ENCODE data around the gene GAS1. TPM values are rescaled to one million over a fixed set of nuclear protein-coding genes. Genes with fewer than 3 reads are reported as not detected.

The GAS1 gene
- total RNA-seq, 1 experiment from 2014 or later, result 0.07 TPM

DNA sequence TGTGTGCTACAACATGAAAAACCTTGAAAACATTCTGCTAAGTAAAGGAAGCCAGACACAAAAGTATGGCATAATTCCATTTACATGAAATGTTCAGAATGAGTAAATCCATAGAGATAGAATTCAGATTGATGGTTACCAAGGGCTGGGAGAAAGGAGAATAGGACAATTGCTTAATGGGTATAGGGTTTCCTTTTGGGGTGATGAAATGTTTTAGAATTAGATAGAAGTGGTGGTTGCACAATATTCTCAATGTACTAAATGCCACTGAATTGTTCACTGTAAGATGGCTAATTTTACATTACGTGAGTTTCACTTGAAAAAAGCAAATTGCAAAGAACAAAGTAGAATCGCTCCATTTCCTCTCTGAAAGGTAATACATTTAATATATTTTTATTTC lies 43.0 kb upstream of the GAS1 start:
- H3K9ac ChIP-seq (ENCODE audit: low read length), result no peak overlapping the region
- H3K9me3 ChIP-seq (ENCODE audit: control insufficient read depth in 1 of 2, insufficient read depth in 1 of 2, low read depth in 1 of 2, low read length in 2 of 2), result no peaks in the 10 kb centered on the region
- H4K20me1 ChIP-seq (ENCODE audit: insufficient read depth), result no peaks in the 10 kb centered on the region
- H3K4me1 ChIP-seq (ENCODE audit: control insufficient read depth in 1 of 2, insufficient read depth in 2 of 2, low read length in 2 of 2), result no peaks in the 10 kb centered on the region
- no TSS peak for BruUV-seq (replicated peaks)
- ChIA-PET POLR2A (no interaction called here), CTCF (no interaction called here), RAD21 (ENCODE audit: low non-redundant PET in 1 of 2, low total read pairs in 2 of 2, uncharacterized antibody in 2 of 2, unreplicated experiment in 2 of 2) (no interaction called here)
- no peaks in the 10 kb centered on the region for H3K36me3 ChIP-seq (ENCODE audit: control insufficient read depth in 1 of 2, insufficient read depth in 2 of 2, low read length in 2 of 2)
- DNase-seq (ENCODE audit: low read depth, low spot score), result no peak
- no peaks in the 10 kb centered on the region for H3K79me2 ChIP-seq (ENCODE audit: insufficient read depth, low read length)
- no peak for ATAC-seq
- H2AFZ ChIP-seq (ENCODE audit: low read depth, low read length, poor library complexity, severe bottlenecking), result no peak overlapping the region
- TF ChIP-seq YY1 (IDR thresholded peaks at IDR 0.05; ENCODE audit: extremely low read depth, insufficient replicate concordance, low read depth, low read length) (no peak), RAD21 (IDR thresholded peaks at IDR 0.05; ENCODE audit: low read depth) (no peak), JUND (IDR thresholded peaks at IDR 0.05) (no peak), ZNF274 (IDR thresholded peaks at IDR 0.05; ENCODE audit: low read depth, low read length) (no peak), ZFX (IDR thresholded peaks at IDR 0.05) (no peak), POLR2AphosphoS5 (IDR thresholded peaks at IDR 0.05; ENCODE audit: low read depth, low read length) (no peak), CBX3 (IDR thresholded peaks at IDR 0.05; ENCODE audit: low read depth) (no peak), SRF (IDR thresholded peaks at IDR 0.05; ENCODE audit: low read depth) (no peak), FOSL1 (IDR thresholded peaks at IDR 0.05; ENCODE audit: low read depth) (no peak), CEBPB (IDR thresholded peaks at IDR 0.05; ENCODE audit: low read depth) (no peak), EZH2phosphoT487 (IDR thresholded peaks at IDR 0.05; ENCODE audit: borderline replicate concordance) (no peak), SIN3A (IDR thresholded peaks at IDR 0.05; ENCODE audit: low read depth) (no peak)
- TF ChIP-seq, protein P1, sequence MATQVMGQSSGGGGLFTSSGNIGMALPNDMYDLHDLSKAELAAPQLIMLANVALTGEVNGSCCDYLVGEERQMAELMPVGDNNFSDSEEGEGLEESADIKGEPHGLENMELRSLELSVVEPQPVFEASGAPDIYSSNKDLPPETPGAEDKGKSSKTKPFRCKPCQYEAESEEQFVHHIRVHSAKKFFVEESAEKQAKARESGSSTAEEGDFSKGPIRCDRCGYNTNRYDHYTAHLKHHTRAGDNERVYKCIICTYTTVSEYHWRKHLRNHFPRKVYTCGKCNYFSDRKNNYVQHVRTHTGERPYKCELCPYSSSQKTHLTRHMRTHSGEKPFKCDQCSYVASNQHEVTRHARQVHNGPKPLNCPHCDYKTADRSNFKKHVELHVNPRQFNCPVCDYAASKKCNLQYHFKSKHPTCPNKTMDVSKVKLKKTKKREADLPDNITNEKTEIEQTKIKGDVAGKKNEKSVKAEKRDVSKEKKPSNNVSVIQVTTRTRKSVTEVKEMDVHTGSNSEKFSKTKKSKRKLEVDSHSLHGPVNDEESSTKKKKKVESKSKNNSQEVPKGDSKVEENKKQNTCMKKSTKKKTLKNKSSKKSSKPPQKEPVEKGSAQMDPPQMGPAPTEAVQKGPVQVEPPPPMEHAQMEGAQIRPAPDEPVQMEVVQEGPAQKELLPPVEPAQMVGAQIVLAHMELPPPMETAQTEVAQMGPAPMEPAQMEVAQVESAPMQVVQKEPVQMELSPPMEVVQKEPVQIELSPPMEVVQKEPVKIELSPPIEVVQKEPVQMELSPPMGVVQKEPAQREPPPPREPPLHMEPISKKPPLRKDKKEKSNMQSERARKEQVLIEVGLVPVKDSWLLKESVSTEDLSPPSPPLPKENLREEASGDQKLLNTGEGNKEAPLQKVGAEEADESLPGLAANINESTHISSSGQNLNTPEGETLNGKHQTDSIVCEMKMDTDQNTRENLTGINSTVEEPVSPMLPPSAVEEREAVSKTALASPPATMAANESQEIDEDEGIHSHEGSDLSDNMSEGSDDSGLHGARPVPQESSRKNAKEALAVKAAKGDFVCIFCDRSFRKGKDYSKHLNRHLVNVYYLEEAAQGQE (IDR thresholded peaks at IDR 0.05; ENCODE audit: low read depth), result no peak
- H3K4me3 ChIP-seq (replicated peaks in 1 of 2; ENCODE audit: low read depth in 1 of 2, low read length in 2 of 2), result no peak overlapping the region
- peaks cover 16% of the 10 kb centered on the region for H3K27me3 ChIP-seq (ENCODE audit: insufficient read depth, low read length)
- intact Hi-C loops (cut with micrococcal nuclease), result no loop called here
- H3K9me2 ChIP-seq (ENCODE audit: insufficient read depth), result no peaks in the 10 kb centered on the region
- H3K4me2 ChIP-seq (ENCODE audit: low read length), result no peak overlapping the region
- no peak overlapping the region for H3K27ac ChIP-seq (ENCODE audit: low read depth, low read length)

Measured in HCT116 (cell line).